ENCODE results near the gene VANGL2. TPM values are rescaled to one million over a fixed set of nuclear protein-coding genes. Genes with fewer than 3 reads are reported as not detected.

VANGL2 gene
- total RNA-seq, 2 experiments from 2014 or later: 1.5 to 2.6 TPM

- H2AFZ ChIP-seq (ENCODE audit: low read length): peak overlapping the region; percentile 99
- peaks cover 15% of the 10 kb centered on the region for H3K36me3 ChIP-seq (ENCODE audit: insufficient read depth, low read length)
- H3K9me2 ChIP-seq (ENCODE audit: insufficient read depth, low read length): no peaks in the 10 kb centered on the region
- intact Hi-C loops (cut with micrococcal nuclease; ENCODE audit: unreplicated experiment): no loop called here
- H4K20me1 ChIP-seq (ENCODE audit: insufficient read depth, low read length): no peaks in the 10 kb centered on the region
- H3K9me3 ChIP-seq (ENCODE audit: low read length): peaks cover 31% of the 10 kb centered on the region; the same call in 1 of the 2 replicates
- H3K4me1 ChIP-seq (ENCODE audit: insufficient read depth, low read length, poor library complexity, severe bottlenecking): peaks cover 34% of the 10 kb centered on the region
- ChIA-PET POLR2A (interaction anchor here (0.5 to 1.3 kb wide), 6 partner anchors 9 to 103 kb away, joined by 3 to 8 read pairs (median 3); no protein-coding TSS in a partner anchor), CTCF (ENCODE audit: unreplicated experiment) (interaction anchor here (0.6 kb wide), 1 partner anchor 1304 kb away, joined by 3 read pairs; no protein-coding TSS in a partner anchor)
- BruUV-seq (replicated peaks): no TSS peak
- H3K79me2 ChIP-seq (ENCODE audit: insufficient read depth, low read depth, low read length): no peaks in the 10 kb centered on the region
- H3K4me3 ChIP-seq (ENCODE audit: low read depth, low read length, poor library complexity, severe bottlenecking): peak overlapping the region; percentile 58
- H3K27ac ChIP-seq (ENCODE audit: low read depth, low read length, poor library complexity, severe bottlenecking): peak overlapping the region; percentile 59
- TF ChIP-seq CTCF (conservative IDR thresholded peaks at IDR 0.05; ENCODE audit: low read length): no peak
- no peak for TF ChIP-seq EZH2phosphoT487 (IDR thresholded peaks at IDR 0.05; ENCODE audit: borderline replicate concordance, low read depth, low read length)
- peak overlapping the region; percentile 95 for H3K4me2 ChIP-seq (ENCODE audit: low read length)
- DNase-seq (ENCODE audit: low spot score): peak; percentile 72
Observed at GRCh38 chr1:160437432-160438316, 37.3 kb downstream of the VANGL2 start.

- peaks cover 29% of the 10 kb centered on the region; the same call in 1 of the 2 replicates for H3K9me3 ChIP-seq (ENCODE audit: low read length)
- peak overlapping the region; percentile 99 for H2AFZ ChIP-seq (ENCODE audit: low read length)
- no peaks in the 10 kb centered on the region for H3K79me2 ChIP-seq (ENCODE audit: insufficient read depth, low read depth, low read length)
- CTCF ChIA-PET (ENCODE audit: unreplicated experiment): interaction anchor here (0.6 kb wide), 1 partner anchor 1303 kb away, joined by 3 read pairs; no protein-coding TSS in a partner anchor
- no peak for TF ChIP-seq EZH2phosphoT487 (IDR thresholded peaks at IDR 0.05; ENCODE audit: borderline replicate concordance, low read depth, low read length)
- TF ChIP-seq CTCF (conservative IDR thresholded peaks at IDR 0.05; ENCODE audit: low read length): no peak
- H3K4me1 ChIP-seq (ENCODE audit: insufficient read depth, low read length, poor library complexity, severe bottlenecking): peaks cover 33% of the 10 kb centered on the region
- peak; percentile 30 for DNase-seq (ENCODE audit: low spot score)
- H3K4me3 ChIP-seq (ENCODE audit: low read depth, low read length, poor library complexity, severe bottlenecking): peak overlapping the region; percentile 58
- no peaks in the 10 kb centered on the region for H3K9me2 ChIP-seq (ENCODE audit: insufficient read depth, low read length)
- H3K4me2 ChIP-seq (ENCODE audit: low read length): peak overlapping the region; percentile 95
- peaks cover 10% of the 10 kb centered on the region; the same call in 1 of the 2 replicates for H3K36me3 ChIP-seq (ENCODE audit: insufficient read depth, low read length)
- H3K27ac ChIP-seq (ENCODE audit: low read depth, low read length, poor library complexity, severe bottlenecking): peak overlapping the region; percentile 59
- intact Hi-C loops (cut with micrococcal nuclease; ENCODE audit: unreplicated experiment): no loop called here
- H4K20me1 ChIP-seq (ENCODE audit: insufficient read depth, low read length): no peaks in the 10 kb centered on the region
- no TSS peak for BruUV-seq (replicated peaks)
- POLR2A ChIA-PET: interaction anchor here (0.8 to 1.3 kb wide), 4 partner anchors 8 to 103 kb away, joined by 3 to 8 read pairs (median 3); no protein-coding TSS in a partner anchor
Observed at GRCh38 chr1:160438317-160438918, 38.1 kb downstream of the VANGL2 start.

Measured in OCI-LY7 (cell line).